KMS-11 (cell line): Measurements from ENCODE around the gene PTPRN2.

ENCODE experiments used
- H2AFZ ChIP-seq: fragments of 200-600 bp; sonication (generic); 2 replicates; pipeline ENCODE4 v1.6.1; 2016; ENCODE audit warnings: antibody characterized with exemption, mixed run types, low read depth
- H3K27ac ChIP-seq: fragments of 200-600 bp; sonication (generic); 2 replicates; pipeline ENCODE4 v1.6.1; 2016; ENCODE audit warnings: mild to moderate bottlenecking, mixed run types
- H3K27me3 ChIP-seq: fragments of 200-600 bp; sonication (generic); 2 replicates; pipeline ENCODE4 v1.6.1; 2017; ENCODE audit warnings: mild to moderate bottlenecking, low read depth, mixed run types, moderate library complexity; ENCODE audit not compliant: insufficient read depth
- H3K36me3 ChIP-seq: fragments of 200-600 bp; sonication (generic); 2 replicates; pipeline ENCODE4 v1.6.1; 2017; ENCODE audit warnings: mild to moderate bottlenecking, mixed run types; ENCODE audit not compliant: insufficient read depth
- H3K4me1 ChIP-seq: fragments of 200-600 bp; sonication (generic); 2 replicates; pipeline ENCODE4 v1.6.1; 2016; ENCODE audit warnings: mild to moderate bottlenecking, low read depth, mixed run types; ENCODE audit not compliant: poor library complexity, severe bottlenecking
- H3K4me2 ChIP-seq: fragments of 200-600 bp; sonication (generic); 2 replicates; pipeline ENCODE4 v1.7.0; 2016; ENCODE audit warnings: mild to moderate bottlenecking, mixed run types
- H3K4me3 ChIP-seq: fragments of 200-600 bp; sonication (generic); IDR thresholded peaks from 2 replicates; pipeline ENCODE4 v1.6.1; 2017; ENCODE audit warnings: low read depth, low read length, mixed read lengths; ENCODE audit not compliant: insufficient read depth
- H3K79me2 ChIP-seq: fragments of 200-600 bp; sonication (generic); 2 replicates; pipeline ENCODE4 v1.6.1; 2016; ENCODE audit warnings: low read depth, mixed run types; ENCODE audit not compliant: insufficient read depth
- H3K9ac ChIP-seq: fragments of 200-600 bp; sonication (generic); 2 replicates; pipeline ENCODE4 v1.6.1; 2016; ENCODE audit warnings: mild to moderate bottlenecking, mixed run types
- H4K20me1 ChIP-seq: fragments of 200-600 bp; sonication (generic); 2 replicates; pipeline ENCODE4 v1.6.1; 2016; ENCODE audit warnings: mild to moderate bottlenecking, mixed run types; ENCODE audit not compliant: insufficient read depth
- TF ChIP-seq, protein P1 (sequence below): fragments of 200-600 bp; sonication (generic); conservative IDR thresholded peaks from 2 replicates; pipeline ENCODE4 v1.6.1; 2017; ENCODE audit warnings: low read depth, mild to moderate bottlenecking, antibody characterized with exemption, low read length, moderate library complexity, mixed read lengths

PTPRN2 gene

GRCh38 chr7:158592541-158592940, 4.9 kb upstream of the PTPRN2 start:
- Histone ChIP-seq H3K27ac (no peak overlapping the region), H3K4me1 (no peaks in the 10 kb centered on the region), H3K27me3 (no peaks in the 10 kb centered on the region; the same call in 1 of the 2 replicates), H4K20me1 (no peaks in the 10 kb centered on the region), H3K9ac (no peak overlapping the region), H3K36me3 (no peaks in the 10 kb centered on the region), H3K4me3 (no peak overlapping the region), H2AFZ (no peak overlapping the region), H3K4me2 (no peak overlapping the region), H3K79me2 (no peaks in the 10 kb centered on the region)
- TF ChIP-seq, protein P1, sequence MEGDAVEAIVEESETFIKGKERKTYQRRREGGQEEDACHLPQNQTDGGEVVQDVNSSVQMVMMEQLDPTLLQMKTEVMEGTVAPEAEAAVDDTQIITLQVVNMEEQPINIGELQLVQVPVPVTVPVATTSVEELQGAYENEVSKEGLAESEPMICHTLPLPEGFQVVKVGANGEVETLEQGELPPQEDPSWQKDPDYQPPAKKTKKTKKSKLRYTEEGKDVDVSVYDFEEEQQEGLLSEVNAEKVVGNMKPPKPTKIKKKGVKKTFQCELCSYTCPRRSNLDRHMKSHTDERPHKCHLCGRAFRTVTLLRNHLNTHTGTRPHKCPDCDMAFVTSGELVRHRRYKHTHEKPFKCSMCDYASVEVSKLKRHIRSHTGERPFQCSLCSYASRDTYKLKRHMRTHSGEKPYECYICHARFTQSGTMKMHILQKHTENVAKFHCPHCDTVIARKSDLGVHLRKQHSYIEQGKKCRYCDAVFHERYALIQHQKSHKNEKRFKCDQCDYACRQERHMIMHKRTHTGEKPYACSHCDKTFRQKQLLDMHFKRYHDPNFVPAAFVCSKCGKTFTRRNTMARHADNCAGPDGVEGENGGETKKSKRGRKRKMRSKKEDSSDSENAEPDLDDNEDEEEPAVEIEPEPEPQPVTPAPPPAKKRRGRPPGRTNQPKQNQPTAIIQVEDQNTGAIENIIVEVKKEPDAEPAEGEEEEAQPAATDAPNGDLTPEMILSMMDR = no peak

- no peaks in the 10 kb centered on the region for H3K4me1 ChIP-seq
- no peaks in the 10 kb centered on the region for H3K79me2 ChIP-seq
- H3K9ac ChIP-seq = no peak overlapping the region
- no peak overlapping the region for H2AFZ ChIP-seq
- H3K4me3 ChIP-seq = no peak overlapping the region
- TF ChIP-seq, protein P1 = no peak
- no peak overlapping the region for H3K27ac ChIP-seq
- H4K20me1 ChIP-seq = no peaks in the 10 kb centered on the region
- H3K36me3 ChIP-seq = no peaks in the 10 kb centered on the region
- H3K27me3 ChIP-seq = no peaks in the 10 kb centered on the region; the same call in 1 of the 2 replicates
- no peak overlapping the region for H3K4me2 ChIP-seq
Measured at GRCh38 chr7:158591944-158592343, 4.3 kb upstream of the PTPRN2 start.

GRCh38 chr7:158590181-158590530, 2.5 kb upstream of the PTPRN2 start:
- no peaks in the 10 kb centered on the region for H3K36me3 ChIP-seq
- no peaks in the 10 kb centered on the region for H3K79me2 ChIP-seq
- no peak overlapping the region for H3K27ac ChIP-seq
- no peaks in the 10 kb centered on the region for H3K4me1 ChIP-seq
- H3K4me3 ChIP-seq = no peak overlapping the region
- H3K4me2 ChIP-seq = no peak overlapping the region
- H3K9ac ChIP-seq = no peak overlapping the region
- no peaks in the 10 kb centered on the region for H4K20me1 ChIP-seq
- peaks cover 3% of the 10 kb centered on the region; the same call in 1 of the 2 replicates for H3K27me3 ChIP-seq
- TF ChIP-seq, protein P1 = no peak
- no peak overlapping the region for H2AFZ ChIP-seq

DNA sequence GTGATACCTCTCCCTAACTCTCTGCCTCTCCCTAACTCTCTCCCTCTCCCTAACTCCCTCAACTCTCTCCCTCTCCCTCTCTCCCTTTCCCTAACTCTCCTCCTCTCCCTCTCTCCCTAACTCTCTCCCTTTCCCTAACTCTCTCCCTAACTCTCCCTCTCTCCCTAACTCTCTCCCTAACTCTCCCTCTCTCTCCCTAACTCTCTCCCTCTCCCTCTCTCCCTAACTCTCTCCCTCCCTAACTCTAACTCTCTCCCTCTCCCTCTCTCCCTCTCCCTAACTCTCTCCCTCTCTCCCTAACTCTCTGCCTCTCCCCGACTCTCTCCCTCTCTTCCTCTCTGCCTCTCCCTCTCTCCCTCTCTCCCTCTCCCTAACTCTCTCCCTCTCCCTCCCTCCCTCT, 2.0 kb upstream of the PTPRN2 start:
- no peaks in the 10 kb centered on the region for H3K79me2 ChIP-seq
- H2AFZ ChIP-seq = no peak overlapping the region
- no peaks in the 10 kb centered on the region for H3K4me1 ChIP-seq
- H3K27ac ChIP-seq = no peak overlapping the region
- H4K20me1 ChIP-seq = no peaks in the 10 kb centered on the region
- no peak overlapping the region for H3K4me3 ChIP-seq
- H3K4me2 ChIP-seq = no peak overlapping the region
- H3K27me3 ChIP-seq = peaks cover 5% of the 10 kb centered on the region; the same call in 1 of the 2 replicates
- no peaks in the 10 kb centered on the region for H3K36me3 ChIP-seq
- TF ChIP-seq, protein P1 = no peak
- H3K9ac ChIP-seq = no peak overlapping the region
